ENCODE measurements around the gene CNPY2. TPM values are rescaled to one million over a fixed set of nuclear protein-coding genes. Genes with fewer than 3 reads are reported as not detected.

The CNPY2 gene
- total and polyA plus RNA-seq, 2 of the 13 experiments (the other 11 are each of a cell fraction or from before 2014, with no cell fraction given): 285 to 356 TPM

DNA sequence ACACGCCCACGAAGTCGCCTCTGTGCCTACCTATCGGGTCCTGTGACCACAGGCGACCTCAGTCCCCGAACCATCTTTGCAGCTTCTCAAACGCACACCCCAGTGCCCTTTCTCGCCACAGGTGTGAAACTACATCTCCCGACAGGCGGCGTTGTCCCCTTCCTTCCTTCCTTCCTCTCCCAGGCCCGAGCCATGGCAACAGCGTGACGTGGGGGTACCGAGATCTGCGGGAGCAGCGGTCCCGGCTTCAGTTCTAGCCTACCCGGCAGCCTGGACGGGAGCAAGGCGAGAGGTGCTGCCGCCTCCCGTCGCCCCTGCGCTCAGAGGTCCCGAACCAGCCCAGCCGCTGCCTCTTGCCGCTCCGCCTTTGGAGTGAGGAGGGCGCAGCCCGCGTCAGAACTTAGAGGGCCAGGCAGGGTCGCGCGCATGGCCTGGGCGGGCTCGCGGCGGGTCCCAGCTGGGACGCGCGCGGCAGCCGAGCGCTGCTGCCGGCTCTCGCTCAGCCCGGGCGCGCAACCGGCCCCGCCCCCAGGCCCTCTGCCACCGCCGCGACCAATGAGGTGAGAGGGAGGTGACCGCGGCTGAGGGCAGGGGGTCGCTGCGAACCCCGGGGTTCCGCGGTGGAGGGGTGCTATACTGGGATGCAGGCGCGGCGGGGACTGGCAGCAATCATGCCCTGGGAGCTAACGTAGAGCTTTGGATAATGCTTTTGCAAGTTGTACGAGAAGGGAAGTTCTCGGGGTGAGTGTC lies 48.9 kb downstream of the CNPY2 start, which contains the start of gene COQ10A (continued):
- TF ChIP-seq, protein P1, sequence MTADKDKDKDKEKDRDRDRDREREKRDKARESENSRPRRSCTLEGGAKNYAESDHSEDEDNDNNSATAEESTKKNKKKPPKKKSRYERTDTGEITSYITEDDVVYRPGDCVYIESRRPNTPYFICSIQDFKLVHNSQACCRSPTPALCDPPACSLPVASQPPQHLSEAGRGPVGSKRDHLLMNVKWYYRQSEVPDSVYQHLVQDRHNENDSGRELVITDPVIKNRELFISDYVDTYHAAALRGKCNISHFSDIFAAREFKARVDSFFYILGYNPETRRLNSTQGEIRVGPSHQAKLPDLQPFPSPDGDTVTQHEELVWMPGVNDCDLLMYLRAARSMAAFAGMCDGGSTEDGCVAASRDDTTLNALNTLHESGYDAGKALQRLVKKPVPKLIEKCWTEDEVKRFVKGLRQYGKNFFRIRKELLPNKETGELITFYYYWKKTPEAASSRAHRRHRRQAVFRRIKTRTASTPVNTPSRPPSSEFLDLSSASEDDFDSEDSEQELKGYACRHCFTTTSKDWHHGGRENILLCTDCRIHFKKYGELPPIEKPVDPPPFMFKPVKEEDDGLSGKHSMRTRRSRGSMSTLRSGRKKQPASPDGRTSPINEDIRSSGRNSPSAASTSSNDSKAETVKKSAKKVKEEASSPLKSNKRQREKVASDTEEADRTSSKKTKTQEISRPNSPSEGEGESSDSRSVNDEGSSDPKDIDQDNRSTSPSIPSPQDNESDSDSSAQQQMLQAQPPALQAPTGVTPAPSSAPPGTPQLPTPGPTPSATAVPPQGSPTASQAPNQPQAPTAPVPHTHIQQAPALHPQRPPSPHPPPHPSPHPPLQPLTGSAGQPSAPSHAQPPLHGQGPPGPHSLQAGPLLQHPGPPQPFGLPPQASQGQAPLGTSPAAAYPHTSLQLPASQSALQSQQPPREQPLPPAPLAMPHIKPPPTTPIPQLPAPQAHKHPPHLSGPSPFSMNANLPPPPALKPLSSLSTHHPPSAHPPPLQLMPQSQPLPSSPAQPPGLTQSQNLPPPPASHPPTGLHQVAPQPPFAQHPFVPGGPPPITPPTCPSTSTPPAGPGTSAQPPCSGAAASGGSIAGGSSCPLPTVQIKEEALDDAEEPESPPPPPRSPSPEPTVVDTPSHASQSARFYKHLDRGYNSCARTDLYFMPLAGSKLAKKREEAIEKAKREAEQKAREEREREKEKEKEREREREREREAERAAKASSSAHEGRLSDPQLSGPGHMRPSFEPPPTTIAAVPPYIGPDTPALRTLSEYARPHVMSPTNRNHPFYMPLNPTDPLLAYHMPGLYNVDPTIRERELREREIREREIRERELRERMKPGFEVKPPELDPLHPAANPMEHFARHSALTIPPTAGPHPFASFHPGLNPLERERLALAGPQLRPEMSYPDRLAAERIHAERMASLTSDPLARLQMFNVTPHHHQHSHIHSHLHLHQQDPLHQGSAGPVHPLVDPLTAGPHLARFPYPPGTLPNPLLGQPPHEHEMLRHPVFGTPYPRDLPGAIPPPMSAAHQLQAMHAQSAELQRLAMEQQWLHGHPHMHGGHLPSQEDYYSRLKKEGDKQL (CRISPR knock-in tag; IDR thresholded peaks at IDR 0.05; ENCODE audit: low read depth): no peak
- TF ChIP-seq ZBTB7B (CRISPR knock-in tag; IDR thresholded peaks at IDR 0.05) (peak; percentile 60; the same call in 1 of the 2 replicates), ZNF577 (CRISPR knock-in tag; IDR thresholded peaks at IDR 0.05; ENCODE audit: borderline replicate concordance, low read depth) (0 out of 2 replicates have a peak, but pooled peaks have one; percentile 55), ZBTB7A (CRISPR knock-in tag; IDR thresholded peaks at IDR 0.05) (0 out of 2 replicates have a peak, but pooled peaks have one; percentile 52), EZH2 (conservative IDR thresholded peaks at IDR 0.05; ENCODE audit: low read depth, low read length) (no peak), ATF7 (IDR thresholded peaks at IDR 0.05) (no peak), ATF7 (CRISPR knock-in tag; IDR thresholded peaks at IDR 0.05) (0 out of 2 replicates have a peak, but pooled peaks have one; percentile 21), ZNF749 (CRISPR knock-in tag; IDR thresholded peaks at IDR 0.05; ENCODE audit: borderline replicate concordance) (peak; percentile 69; the same call in 1 of the 2 replicates), HNRNPLL (IDR thresholded peaks at IDR 0.05; ENCODE audit: low read depth, low read length, poor library complexity, severe bottlenecking) (peak; percentile 97), ARHGAP35 (CRISPR knock-in tag; IDR thresholded peaks at IDR 0.05; ENCODE audit: borderline replicate concordance) (peak; percentile 88; the same call in 1 of the 2 replicates), HOXA9 (CRISPR knock-in tag; IDR thresholded peaks at IDR 0.05; ENCODE audit: borderline replicate concordance) (0 out of 2 replicates have a peak, but pooled peaks have one; percentile 35), GFI1 (CRISPR knock-in tag; IDR thresholded peaks at IDR 0.05; ENCODE audit: borderline replicate concordance) (no peak)
- TF ChIP-seq, protein P2, sequence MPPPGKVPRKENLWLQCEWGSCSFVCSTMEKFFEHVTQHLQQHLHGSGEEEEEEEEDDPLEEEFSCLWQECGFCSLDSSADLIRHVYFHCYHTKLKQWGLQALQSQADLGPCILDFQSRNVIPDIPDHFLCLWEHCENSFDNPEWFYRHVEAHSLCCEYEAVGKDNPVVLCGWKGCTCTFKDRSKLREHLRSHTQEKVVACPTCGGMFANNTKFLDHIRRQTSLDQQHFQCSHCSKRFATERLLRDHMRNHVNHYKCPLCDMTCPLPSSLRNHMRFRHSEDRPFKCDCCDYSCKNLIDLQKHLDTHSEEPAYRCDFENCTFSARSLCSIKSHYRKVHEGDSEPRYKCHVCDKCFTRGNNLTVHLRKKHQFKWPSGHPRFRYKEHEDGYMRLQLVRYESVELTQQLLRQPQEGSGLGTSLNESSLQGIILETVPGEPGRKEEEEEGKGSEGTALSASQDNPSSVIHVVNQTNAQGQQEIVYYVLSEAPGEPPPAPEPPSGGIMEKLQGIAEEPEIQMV (CRISPR knock-in tag; IDR thresholded peaks at IDR 0.05; ENCODE audit: low read depth): peak; percentile 70; the same call in 1 of the 2 replicates
- TF ChIP-seq, protein P3, sequence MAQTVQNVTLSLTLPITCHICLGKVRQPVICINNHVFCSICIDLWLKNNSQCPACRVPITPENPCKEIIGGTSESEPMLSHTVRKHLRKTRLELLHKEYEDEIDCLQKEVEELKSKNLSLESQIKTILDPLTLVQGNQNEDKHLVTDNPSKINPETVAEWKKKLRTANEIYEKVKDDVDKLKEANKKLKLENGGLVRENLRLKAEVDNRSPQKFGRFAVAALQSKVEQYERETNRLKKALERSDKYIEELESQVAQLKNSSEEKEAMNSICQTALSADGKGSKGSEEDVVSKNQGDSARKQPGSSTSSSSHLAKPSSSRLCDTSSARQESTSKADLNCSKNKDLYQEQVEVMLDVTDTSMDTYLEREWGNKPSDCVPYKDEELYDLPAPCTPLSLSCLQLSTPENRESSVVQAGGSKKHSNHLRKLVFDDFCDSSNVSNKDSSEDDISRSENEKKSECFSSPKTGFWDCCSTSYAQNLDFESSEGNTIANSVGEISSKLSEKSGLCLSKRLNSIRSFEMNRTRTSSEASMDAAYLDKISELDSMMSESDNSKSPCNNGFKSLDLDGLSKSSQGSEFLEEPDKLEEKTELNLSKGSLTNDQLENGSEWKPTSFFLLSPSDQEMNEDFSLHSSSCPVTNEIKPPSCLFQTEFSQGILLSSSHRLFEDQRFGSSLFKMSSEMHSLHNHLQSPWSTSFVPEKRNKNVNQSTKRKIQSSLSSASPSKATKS (CRISPR knock-in tag; IDR thresholded peaks at IDR 0.05): no peak
- TF ChIP-seq, protein P4, sequence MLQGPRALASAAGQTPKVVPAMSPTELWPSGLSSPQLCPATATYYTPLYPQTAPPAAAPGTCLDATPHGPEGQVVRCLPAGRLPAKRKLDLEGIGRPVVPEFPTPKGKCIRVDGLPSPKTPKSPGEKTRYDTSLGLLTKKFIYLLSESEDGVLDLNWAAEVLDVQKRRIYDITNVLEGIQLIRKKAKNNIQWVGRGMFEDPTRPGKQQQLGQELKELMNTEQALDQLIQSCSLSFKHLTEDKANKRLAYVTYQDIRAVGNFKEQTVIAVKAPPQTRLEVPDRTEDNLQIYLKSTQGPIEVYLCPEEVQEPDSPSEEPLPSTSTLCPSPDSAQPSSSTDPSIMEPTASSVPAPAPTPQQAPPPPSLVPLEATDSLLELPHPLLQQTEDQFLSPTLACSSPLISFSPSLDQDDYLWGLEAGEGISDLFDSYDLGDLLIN (CRISPR knock-in tag; IDR thresholded peaks at IDR 0.05; ENCODE audit: borderline replicate concordance): no peak

Measured in HepG2 (cell line).